ENCODE results near the gene RAB25.

Gene RAB25

GRCh38 chr1:156100205-156100995 is 39.4 kb downstream of the RAB25 start:
- in situ Hi-C loops (cut with MboI; ENCODE audit: low sequenced_read_pairs): no loop called here

GRCh38 chr1:156101880-156102279 is 40.9 kb downstream of the RAB25 start:
- in situ Hi-C loops (cut with MboI; ENCODE audit: low sequenced_read_pairs): no loop called here

GRCh38 chr1:156102633-156103511 is 41.9 kb downstream of the RAB25 start:
- in situ Hi-C loops (cut with MboI; ENCODE audit: low sequenced_read_pairs): no loop called here

GRCh38 chr1:156103521-156103947 is 42.6 kb downstream of the RAB25 start:
- in situ Hi-C loops (cut with MboI; ENCODE audit: low sequenced_read_pairs): no loop called here

GRCh38 chr1:156104065-156104810 is 43.3 kb downstream of the RAB25 start:
- in situ Hi-C loops (cut with MboI; ENCODE audit: low sequenced_read_pairs): no loop called here

- in situ Hi-C loops (cut with MboI; ENCODE audit: low sequenced_read_pairs): no loop called here
Observed at GRCh38 chr1:156104861-156105832, 44.2 kb downstream of the RAB25 start.

- in situ Hi-C loops (cut with MboI; ENCODE audit: low sequenced_read_pairs): no loop called here
Observed at GRCh38 chr1:156106624-156107488, 45.9 kb downstream of the RAB25 start.

GRCh38 chr1:156108057-156108456 is 47.1 kb downstream of the RAB25 start:
- in situ Hi-C loops (cut with MboI; ENCODE audit: low sequenced_read_pairs): no loop called here

GRCh38 chr1:156108664-156109241 is 47.8 kb downstream of the RAB25 start:
- in situ Hi-C loops (cut with MboI; ENCODE audit: low sequenced_read_pairs): no loop called here

GRCh38 chr1:156110252-156110651 is 49.3 kb downstream of the RAB25 start:
- in situ Hi-C loops (cut with MboI; ENCODE audit: low sequenced_read_pairs): no loop called here

- in situ Hi-C loops (cut with MboI; ENCODE audit: low sequenced_read_pairs): no loop called here
Observed at GRCh38 chr1:156111355-156111962, 50.5 kb downstream of the RAB25 start.

- in situ Hi-C loops (cut with MboI; ENCODE audit: low sequenced_read_pairs): no loop called here
Observed at GRCh38 chr1:156112276-156113137, 51.5 kb downstream of the RAB25 start.

- in situ Hi-C loops (cut with MboI; ENCODE audit: low sequenced_read_pairs): no loop called here
Observed at GRCh38 chr1:156113282-156113950, 52.5 kb downstream of the RAB25 start.

GRCh38 chr1:156114101-156114918 is 53.4 kb downstream of the RAB25 start, which contains the start of gene LMNA:
TSS of gene LMNA (plus strand) at chr1:156114711. CDS start at chr1:156114919, 208 bp downstream.
- in situ Hi-C loops (cut with MboI; ENCODE audit: low sequenced_read_pairs): no loop called here

- in situ Hi-C loops (cut with MboI; ENCODE audit: low sequenced_read_pairs): no loop called here
Observed at GRCh38 chr1:156114919-156115513, 54.1 kb downstream of the RAB25 start.
